ENCODE data around the gene FYB1.

- no peak for TF ChIP-seq POLR2AphosphoS5 (IDR thresholded peaks at IDR 0.05)
- no peak for TF ChIP-seq POLR2A (IDR thresholded peaks at IDR 0.05)
- no peak for TF ChIP-seq CTCF (IDR thresholded peaks at IDR 0.05)
- TF ChIP-seq EP300 (IDR thresholded peaks at IDR 0.05) = no peak
Measured at GRCh38 chr5:39137819-39138451, 81.4 kb downstream of the FYB1 start.

All from suprapubic skin (tissue), 4 donors.